Dendritic cell treated with granulocyte-macrophage colony-stimulating factor and Interleukin-4, amounts not matched to agents 40 ng/mL and 50 ng/mL, for 4 days (primary cell): ENCODE data around the gene CACNA1H.

Source experiments
- H3K27ac Mint-ChIP-seq: one replicate; pipeline ENCODE4 v1.8.0; 2022; ENCODE audit warnings: mild to moderate bottlenecking, mixed read lengths
- H3K27me3 Mint-ChIP-seq: one replicate; pipeline ENCODE4 v1.8.0; 2022; ENCODE audit warnings: mild to moderate bottlenecking, mixed read lengths
- H3K36me3 Mint-ChIP-seq: one replicate; pipeline ENCODE4 v1.8.0; 2022; ENCODE audit warnings: low read depth, mixed read lengths
- H3K4me1 Mint-ChIP-seq: one replicate; pipeline ENCODE4 v1.8.0; 2022; ENCODE audit warnings: low read depth, mixed read lengths
- H3K4me3 Mint-ChIP-seq: one replicate; pipeline ENCODE4 v1.8.0; 2022; ENCODE audit warnings: mild to moderate bottlenecking, moderate library complexity, mixed read lengths
- H3K9me3 Mint-ChIP-seq: one replicate; pipeline ENCODE4 v1.8.0; 2022; ENCODE audit warnings: mixed read lengths
- intact Hi-C: fragments of 100-400 bp; cut with micrococcal nuclease; formaldehyde crosslinking; loops from one replicate; pipeline ENCODE4 v1.15.0; 2022

CACNA1H gene

DNA sequence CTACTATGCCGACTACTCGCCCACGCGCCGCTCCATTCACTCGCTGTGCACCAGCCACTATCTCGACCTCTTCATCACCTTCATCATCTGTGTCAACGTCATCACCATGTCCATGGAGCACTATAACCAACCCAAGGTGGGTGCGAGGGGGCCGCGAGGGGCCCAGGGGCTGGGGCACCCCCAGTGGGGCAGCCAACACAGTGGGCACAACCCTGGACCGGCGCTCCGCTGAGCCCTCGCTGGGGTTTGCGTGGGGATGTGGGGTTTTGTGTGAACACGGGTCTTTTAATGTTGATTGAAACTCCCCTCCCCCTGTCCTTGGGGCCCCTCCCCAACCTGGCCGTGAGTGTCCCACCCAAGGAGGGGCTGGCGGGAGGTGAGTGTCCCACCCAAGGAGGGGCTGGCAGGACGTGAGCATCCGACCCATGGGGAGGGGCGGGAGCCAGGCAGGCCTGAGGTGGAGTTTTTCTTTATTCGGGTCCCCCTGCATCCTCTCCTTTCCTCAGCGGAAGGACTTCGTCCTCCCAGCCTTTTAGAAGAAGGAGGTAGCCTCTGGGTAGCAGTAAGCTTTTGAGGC, 61.0 kb downstream of the CACNA1H start:
- H3K36me3 Mint-ChIP-seq = no peaks in the 10 kb centered on the region
- H3K27ac Mint-ChIP-seq = no peak overlapping the region
- H3K4me1 Mint-ChIP-seq = no peaks in the 10 kb centered on the region
- intact Hi-C loops = no loop called here
- no peaks in the 10 kb centered on the region for H3K9me3 Mint-ChIP-seq
- H3K4me3 Mint-ChIP-seq = no peak overlapping the region
- H3K27me3 Mint-ChIP-seq = no peaks in the 10 kb centered on the region

DNA sequence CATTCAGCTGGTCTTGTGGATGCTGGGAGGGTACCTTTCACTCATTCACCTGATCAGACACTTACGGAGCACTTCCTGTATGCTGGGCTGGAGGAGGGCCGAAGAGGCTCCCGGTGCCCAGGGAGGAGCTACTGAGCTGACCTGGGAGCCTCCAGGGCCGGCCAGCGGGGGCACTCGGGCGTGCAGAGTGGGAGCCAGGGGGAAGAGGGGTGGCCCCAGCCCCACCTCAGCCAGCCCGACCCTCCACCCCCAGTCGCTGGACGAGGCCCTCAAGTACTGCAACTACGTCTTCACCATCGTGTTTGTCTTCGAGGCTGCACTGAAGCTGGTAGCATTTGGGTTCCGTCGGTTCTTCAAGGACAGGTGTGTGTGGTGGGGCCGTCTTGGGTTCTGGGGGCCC, 61.8 kb downstream of the CACNA1H start:
- H3K27me3 Mint-ChIP-seq = no peaks in the 10 kb centered on the region

DNA sequence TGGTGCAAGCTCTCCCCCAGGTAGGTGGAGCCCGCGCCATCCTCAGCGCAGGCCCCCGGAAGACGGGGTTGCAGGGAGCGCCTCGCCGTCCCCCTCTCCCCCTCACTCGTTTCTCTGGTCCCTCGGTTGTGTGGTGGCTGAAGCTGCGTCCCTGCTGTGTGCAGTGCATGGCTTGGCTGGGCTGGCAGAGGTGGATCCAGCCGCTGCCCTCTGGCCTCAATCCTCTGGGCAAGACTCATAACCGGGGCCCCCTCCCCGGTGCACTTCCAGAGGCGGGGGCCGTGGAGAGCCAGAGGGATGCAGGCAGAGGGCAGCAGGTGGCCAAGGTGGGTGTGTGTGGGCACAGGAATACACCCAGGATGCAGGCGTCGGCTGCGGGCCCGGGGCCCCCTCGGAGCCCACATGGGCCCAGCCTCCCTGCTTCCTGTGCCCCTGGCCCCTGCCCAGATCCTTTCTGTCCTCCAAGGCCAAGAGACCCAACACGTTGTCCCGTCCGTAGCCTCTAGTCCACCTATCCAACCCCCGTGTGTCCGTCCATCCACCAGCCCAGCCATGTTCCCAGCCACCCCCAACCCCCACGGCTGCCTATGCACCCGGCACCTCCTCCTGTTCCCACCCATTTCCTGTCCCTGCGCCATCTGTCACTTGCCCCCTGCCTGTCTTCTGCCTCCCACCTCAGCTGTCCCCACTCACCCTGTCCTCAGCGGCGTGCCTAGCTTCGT, 62.8 kb downstream of the CACNA1H start:
- no peak overlapping the region for H3K4me3 Mint-ChIP-seq
- intact Hi-C loops = no loop called here
- no peaks in the 10 kb centered on the region for H3K9me3 Mint-ChIP-seq
- H3K27me3 Mint-ChIP-seq = no peaks in the 10 kb centered on the region
- H3K4me1 Mint-ChIP-seq = no peaks in the 10 kb centered on the region
- H3K27ac Mint-ChIP-seq = no peak overlapping the region
- no peaks in the 10 kb centered on the region for H3K36me3 Mint-ChIP-seq

More for the DNA sequence above, 61.8 kb downstream of the CACNA1H start:
- Mint-ChIP-seq H3K4me3 (no peak overlapping the region), H3K27ac (no peak overlapping the region), H3K9me3 (no peaks in the 10 kb centered on the region), H3K4me1 (no peaks in the 10 kb centered on the region), H3K36me3 (no peaks in the 10 kb centered on the region)
- intact Hi-C loops = no loop called here

DNA sequence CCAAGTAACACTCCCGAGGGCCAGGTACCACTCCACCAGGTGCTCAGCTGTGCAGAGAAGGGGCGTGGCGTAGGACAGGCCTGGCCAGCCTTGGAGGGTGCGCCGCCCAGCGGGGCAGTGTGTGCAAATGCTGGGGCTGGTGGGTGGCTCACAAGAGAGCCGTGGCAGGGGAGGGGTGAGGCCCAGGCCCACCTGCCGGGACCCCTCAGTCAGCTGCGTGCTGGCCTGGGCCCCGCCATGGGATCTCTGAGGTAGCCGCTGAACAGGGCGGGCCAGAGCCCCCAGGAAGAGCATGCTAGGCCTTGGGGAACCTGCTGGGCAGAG, 63.4 kb downstream of the CACNA1H start:
- no peak overlapping the region for H3K27ac Mint-ChIP-seq

DNA sequence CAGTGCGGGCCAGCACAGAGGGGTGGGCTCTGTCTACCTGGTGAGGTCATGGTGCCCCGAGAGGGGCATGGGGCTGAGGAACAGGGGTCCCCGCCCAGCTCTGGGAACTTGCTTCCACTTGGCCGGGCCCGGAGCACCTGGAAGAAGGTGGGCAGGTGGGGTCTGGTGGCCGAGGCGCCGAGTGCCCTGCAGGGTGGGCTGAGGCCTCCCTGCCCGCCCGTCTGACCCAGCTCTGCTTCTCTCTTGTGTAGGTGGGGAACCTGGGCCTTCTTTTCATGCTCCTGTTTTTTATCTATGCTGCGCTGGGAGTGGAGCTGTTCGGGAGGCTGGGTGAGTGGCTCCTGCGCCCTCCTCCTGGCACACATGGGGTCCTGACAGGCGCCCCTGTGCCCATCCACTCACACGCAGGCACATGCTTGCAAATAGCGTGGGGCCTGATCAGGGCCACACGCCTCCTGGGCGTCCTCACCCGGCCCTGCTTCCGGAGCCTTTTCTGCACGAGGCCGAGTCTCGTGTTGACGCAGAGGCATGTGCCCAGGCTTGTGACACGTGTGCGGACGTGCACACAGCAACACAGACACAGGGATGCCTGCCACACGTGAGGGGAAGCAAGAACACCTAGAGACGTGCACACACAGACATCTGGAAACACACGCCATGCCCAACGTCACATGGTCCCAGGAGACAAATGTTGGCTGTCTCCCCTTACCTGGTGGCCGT, 63.9 kb downstream of the CACNA1H start:
- H3K27ac Mint-ChIP-seq = no peak overlapping the region
- no peaks in the 10 kb centered on the region for H3K27me3 Mint-ChIP-seq
- no peaks in the 10 kb centered on the region for H3K4me1 Mint-ChIP-seq
- no peaks in the 10 kb centered on the region for H3K9me3 Mint-ChIP-seq
- no peaks in the 10 kb centered on the region for H3K36me3 Mint-ChIP-seq
- H3K4me3 Mint-ChIP-seq = no peak overlapping the region
- intact Hi-C loops = no loop called here

More for the DNA sequence above, 63.4 kb downstream of the CACNA1H start:
- no peak overlapping the region for H3K4me3 Mint-ChIP-seq
- H3K36me3 Mint-ChIP-seq = no peaks in the 10 kb centered on the region
- H3K4me1 Mint-ChIP-seq = no peaks in the 10 kb centered on the region
- no peaks in the 10 kb centered on the region for H3K27me3 Mint-ChIP-seq
- intact Hi-C loops = no loop called here
- H3K9me3 Mint-ChIP-seq = no peaks in the 10 kb centered on the region

DNA sequence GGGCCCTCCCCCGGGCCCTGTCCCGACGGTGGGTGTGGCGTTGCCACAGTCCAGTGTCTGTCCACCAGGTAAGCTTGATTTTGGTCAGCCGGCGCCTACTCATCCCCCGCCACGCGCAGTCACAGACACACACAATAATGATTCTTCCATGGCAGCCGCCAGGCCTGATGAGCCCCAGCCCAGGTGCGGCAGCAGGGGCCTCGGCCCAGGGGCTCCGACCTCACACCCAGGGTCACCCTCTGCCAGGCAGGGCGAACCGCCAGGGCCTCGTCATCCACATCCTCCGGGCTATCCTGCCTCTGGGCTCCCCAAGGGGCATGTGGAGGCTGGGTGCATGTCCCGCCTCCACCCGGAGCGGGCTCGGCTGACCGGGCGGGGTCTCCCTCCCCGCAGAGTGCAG, 64.6 kb downstream of the CACNA1H start:
- Mint-ChIP-seq H3K9me3 (no peaks in the 10 kb centered on the region), H3K36me3 (no peaks in the 10 kb centered on the region), H3K27ac (no peak overlapping the region), H3K27me3 (no peaks in the 10 kb centered on the region), H3K4me1 (no peaks in the 10 kb centered on the region), H3K4me3 (no peak overlapping the region)
- intact Hi-C loops = no loop called here

DNA sequence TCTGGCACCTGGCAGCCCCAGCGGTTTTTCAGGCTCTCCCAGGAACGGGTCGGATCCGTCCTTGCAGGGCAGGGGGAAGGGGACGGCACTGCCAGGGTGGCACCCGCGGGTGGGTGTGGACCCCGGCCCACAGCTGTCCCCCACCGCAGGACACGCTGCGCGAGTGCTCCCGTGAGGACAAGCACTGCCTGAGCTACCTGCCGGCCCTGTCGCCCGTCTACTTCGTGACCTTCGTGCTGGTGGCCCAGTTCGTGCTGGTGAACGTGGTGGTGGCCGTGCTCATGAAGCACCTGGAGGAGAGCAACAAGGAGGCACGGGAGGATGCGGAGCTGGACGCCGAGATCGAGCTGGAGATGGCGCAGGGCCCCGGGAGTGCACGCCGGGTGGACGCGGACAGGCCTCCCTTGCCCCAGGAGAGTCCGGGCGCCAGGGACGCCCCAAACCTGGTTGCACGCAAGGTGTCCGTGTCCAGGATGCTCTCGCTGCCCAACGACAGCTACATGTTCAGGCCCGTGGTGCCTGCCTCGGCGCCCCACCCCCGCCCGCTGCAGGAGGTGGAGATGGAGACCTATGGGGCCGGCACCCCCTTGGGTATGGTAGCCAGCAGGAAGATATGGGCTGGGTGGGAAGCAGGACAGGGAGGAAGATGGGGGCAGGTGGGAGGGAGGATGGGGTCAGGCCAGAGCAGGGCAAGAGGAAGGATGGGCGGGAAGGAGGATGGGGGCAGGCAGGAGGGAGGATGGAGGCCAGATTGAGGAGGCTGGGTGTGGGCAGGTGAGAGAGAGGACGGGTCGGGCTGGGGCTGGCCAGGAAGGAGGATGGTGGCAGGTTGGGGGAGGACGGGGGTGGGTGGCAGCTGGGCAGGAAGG, 65.4 kb downstream of the CACNA1H start:
- intact Hi-C loops = no loop called here
- Mint-ChIP-seq H3K27me3 (no peaks in the 10 kb centered on the region), H3K27ac (no peak overlapping the region), H3K4me3 (no peak overlapping the region), H3K9me3 (no peaks in the 10 kb centered on the region), H3K4me1 (no peaks in the 10 kb centered on the region), H3K36me3 (no peaks in the 10 kb centered on the region)

DNA sequence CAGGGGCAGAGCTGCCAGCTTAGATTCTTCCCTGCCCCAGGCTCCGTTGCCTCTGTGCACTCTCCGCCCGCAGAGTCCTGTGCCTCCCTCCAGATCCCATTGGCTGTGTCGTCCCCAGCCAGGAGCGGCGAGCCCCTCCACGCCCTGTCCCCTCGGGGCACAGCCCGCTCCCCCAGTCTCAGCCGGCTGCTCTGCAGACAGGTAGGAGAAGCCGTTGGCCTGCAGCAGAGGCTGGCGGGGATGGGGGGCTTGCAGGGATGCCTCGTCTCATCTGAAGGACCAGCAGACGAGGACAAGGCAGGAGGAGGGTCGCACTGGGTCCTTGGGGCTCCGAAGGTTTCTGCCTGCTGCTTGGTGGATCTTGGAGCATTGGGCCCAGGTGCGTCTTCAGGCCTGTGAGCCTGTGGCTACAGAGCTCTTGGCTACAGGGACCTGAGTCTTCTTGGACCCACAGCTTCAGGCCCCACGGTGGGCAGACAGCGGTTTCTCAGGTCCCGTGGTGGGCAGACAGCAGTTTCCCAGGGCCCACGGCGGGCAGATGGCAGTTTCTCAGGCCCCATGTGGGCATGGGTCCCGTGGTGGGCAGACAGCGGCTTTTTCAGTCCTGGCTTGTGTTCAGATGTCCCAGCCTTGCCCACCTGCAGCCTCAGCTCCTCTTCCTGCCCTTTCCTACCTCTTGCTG, 66.2 kb downstream of the CACNA1H start:
- H3K4me1 Mint-ChIP-seq = no peaks in the 10 kb centered on the region
- no peaks in the 10 kb centered on the region for H3K27me3 Mint-ChIP-seq
- H3K27ac Mint-ChIP-seq = no peak overlapping the region
- no peaks in the 10 kb centered on the region for H3K36me3 Mint-ChIP-seq
- no peaks in the 10 kb centered on the region for H3K9me3 Mint-ChIP-seq
- intact Hi-C loops = no loop called here
- no peak overlapping the region for H3K4me3 Mint-ChIP-seq

DNA sequence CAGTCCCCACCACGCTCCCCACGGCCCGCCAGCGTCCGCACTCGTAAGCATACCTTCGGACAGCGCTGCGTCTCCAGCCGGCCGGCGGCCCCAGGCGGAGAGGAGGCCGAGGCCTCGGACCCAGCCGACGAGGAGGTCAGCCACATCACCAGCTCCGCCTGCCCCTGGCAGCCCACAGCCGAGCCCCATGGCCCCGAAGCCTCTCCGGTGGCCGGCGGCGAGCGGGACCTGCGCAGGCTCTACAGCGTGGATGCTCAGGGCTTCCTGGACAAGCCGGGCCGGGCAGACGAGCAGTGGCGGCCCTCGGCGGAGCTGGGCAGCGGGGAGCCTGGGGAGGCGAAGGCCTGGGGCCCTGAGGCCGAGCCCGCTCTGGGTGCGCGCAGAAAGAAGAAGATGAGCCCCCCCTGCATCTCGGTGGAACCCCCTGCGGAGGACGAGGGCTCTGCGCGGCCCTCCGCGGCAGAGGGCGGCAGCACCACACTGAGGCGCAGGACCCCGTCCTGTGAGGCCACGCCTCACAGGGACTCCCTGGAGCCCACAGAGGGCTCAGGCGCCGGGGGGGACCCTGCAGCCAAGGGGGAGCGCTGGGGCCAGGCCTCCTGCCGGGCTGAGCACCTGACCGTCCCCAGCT, 67.3 kb downstream of the CACNA1H start:
- no peaks in the 10 kb centered on the region for H3K36me3 Mint-ChIP-seq
- no peaks in the 10 kb centered on the region for H3K4me1 Mint-ChIP-seq
- no peaks in the 10 kb centered on the region for H3K27me3 Mint-ChIP-seq
- H3K9me3 Mint-ChIP-seq = no peaks in the 10 kb centered on the region
- intact Hi-C loops = no loop called here
- no peak overlapping the region for H3K27ac Mint-ChIP-seq
- H3K4me3 Mint-ChIP-seq = no peak overlapping the region

DNA sequence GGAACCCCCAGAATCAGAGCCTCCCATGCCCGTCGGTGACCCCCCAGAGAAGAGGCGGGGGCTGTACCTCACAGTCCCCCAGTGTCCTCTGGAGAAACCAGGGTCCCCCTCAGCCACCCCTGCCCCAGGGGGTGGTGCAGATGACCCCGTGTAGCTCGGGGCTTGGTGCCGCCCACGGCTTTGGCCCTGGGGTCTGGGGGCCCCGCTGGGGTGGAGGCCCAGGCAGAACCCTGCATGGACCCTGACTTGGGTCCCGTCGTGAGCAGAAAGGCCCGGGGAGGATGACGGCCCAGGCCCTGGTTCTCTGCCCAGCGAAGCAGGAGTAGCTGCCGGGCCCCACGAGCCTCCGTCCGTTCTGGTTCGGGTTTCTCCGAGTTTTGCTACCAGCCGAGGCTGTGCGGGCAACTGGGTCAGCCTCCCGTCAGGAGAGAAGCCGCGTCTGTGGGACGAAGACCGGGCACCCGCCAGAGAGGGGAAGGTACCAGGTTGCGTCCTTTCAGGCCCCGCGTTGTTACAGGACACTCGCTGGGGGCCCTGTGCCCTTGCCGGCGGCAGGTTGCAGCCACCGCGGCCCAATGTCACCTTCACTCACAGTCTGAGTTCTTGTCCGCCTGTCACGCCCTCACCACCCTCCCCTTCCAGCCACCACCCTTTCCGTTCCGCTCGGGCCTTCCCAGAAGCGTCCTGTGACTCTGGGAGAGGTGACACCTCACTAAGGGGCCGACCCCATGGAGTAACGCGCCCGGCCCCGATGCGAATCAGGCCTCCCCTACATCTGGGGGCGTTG, 68.1 kb downstream of the CACNA1H start:
- Mint-ChIP-seq H3K4me1 (no peaks in the 10 kb centered on the region), H3K27me3 (no peaks in the 10 kb centered on the region), H3K9me3 (no peaks in the 10 kb centered on the region), H3K27ac (no peak overlapping the region), H3K36me3 (no peaks in the 10 kb centered on the region), H3K4me3 (no peak overlapping the region)
- intact Hi-C loops = no loop called here

DNA sequence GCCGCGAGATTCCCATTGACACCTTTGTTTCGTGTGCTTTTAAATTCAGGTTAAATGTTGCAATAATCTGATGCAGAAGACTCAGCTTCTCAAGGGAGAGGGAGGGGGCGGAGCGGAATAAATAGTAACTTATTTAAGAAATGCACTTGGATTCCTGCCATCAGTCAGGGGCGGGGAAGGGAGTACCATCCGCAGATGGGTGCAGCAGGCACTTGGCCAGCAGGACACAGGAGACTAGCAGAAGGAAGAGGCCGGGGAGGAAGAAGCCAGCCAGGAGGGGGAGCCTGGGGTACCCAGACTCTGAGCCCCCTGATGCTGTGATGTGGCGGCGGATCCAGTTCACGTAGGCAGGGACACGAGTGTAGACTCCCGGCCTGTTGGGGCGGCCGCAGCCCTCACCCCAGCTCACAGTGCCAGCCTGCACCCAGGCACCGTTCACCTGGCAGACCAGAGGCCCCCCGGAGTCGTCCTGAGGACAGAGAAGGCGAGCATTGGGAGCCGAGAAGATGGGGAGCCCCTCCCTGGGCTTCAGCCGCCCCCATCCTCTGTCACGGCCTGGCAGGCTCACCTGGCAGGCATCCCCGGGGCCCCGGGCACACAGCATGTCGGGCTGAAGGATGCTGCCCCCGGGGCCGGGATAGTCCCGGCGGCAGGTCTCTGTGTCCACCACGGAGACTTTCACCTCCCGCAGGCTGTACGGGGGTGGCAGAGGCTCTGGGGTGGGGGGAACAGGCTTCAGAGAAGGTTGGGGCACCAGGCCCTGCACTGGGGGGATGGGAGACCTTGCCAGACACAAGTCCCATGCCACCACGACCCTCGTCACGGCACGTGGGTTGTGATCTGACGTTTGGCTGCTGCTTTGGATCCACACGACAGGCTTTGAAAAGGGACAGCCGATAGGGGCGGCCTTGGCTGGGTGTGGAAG, 69.0 kb downstream of the CACNA1H start:
- Mint-ChIP-seq H3K4me1 (no peaks in the 10 kb centered on the region), H3K4me3 (no peak overlapping the region), H3K9me3 (no peaks in the 10 kb centered on the region), H3K27me3 (no peaks in the 10 kb centered on the region), H3K27ac (no peak overlapping the region), H3K36me3 (no peaks in the 10 kb centered on the region)
- intact Hi-C loops = no loop called here
